Mammary epithelial cell (primary cell): ENCODE measurements around the gene AGAP1.

ENCODE experiments used
- CTCF ChIP-seq, 2 donors: IDR thresholded peaks in 1 of 2; conservative IDR thresholded peaks in 1 of 2; 2 replicates each; pipeline ENCODE4 v1.5.1; 2011 to 2012; ENCODE audit warnings: inconsistent platforms in 2 of 2, low read length in 2 of 2, mild to moderate bottlenecking in 2 of 2, control low read depth in 1 of 2, low read depth in 1 of 2; ENCODE audit not compliant: insufficient read depth in 1 of 2; ENCODE audit errors: extremely low read depth in 1 of 2
- EZH2 ChIP-seq: IDR thresholded peaks from 2 replicates; pipeline ENCODE4 v1.6.1; 2012; ENCODE audit warnings: low read length, inconsistent platforms, borderline replicate concordance

GRCh38 chr2:235582729-235583128 is 88.9 kb downstream of the AGAP1 start:
- no peak for TF ChIP-seq CTCF (conservative IDR thresholded peaks at IDR 0.05 in 1 of 2, IDR thresholded peaks at IDR 0.05 in 1 of 2; ENCODE audit: extremely low read depth in 1 of 2, insufficient read depth in 1 of 2, low read depth in 1 of 2, low read length in 2 of 2)
- no peak for TF ChIP-seq EZH2
